HCT116 (cell line): ENCODE results near the gene GBE1.

Experiments used
- CEBPB ChIP-seq: IDR thresholded peaks from 2 replicates; pipeline ENCODE4 v1.6.1; 2012; ENCODE audit warnings: low read depth
- EGR1 ChIP-seq: IDR thresholded peaks from 2 replicates; pipeline ENCODE4 v1.6.1; 2012; ENCODE audit warnings: low read depth
- EZH2 ChIP-seq: fragments of 200-600 bp; sonication (generic); IDR thresholded peaks from 2 replicates; pipeline ENCODE4 v1.6.1; 2017; ENCODE audit warnings: antibody characterized with exemption, mixed run types
- EZH2phosphoT487 ChIP-seq: fragments of 200-600 bp; IDR thresholded peaks from 2 replicates; pipeline ENCODE4 v1.6.1; 2018; ENCODE audit warnings: antibody characterized with exemption, borderline replicate concordance
- POLR2A ChIP-seq: IDR thresholded peaks from 2 replicates; pipeline ENCODE4 v1.7.0; 2011; ENCODE audit warnings: borderline replicate concordance; ENCODE audit not compliant: insufficient read depth, insufficient read length; ENCODE audit errors: extremely low read depth
- POLR2AphosphoS5 ChIP-seq: IDR thresholded peaks from 2 replicates; pipeline ENCODE4 v1.6.1; 2011; ENCODE audit warnings: mild to moderate bottlenecking, low read depth, low read length, moderate library complexity
- SIN3A ChIP-seq: IDR thresholded peaks from 2 replicates; pipeline ENCODE4 v1.6.1; 2012; ENCODE audit warnings: low read depth
- TCF7L2 ChIP-seq: IDR thresholded peaks from 2 replicates; pipeline ENCODE4 v1.7.0; 2011; ENCODE audit warnings: borderline replicate concordance, inconsistent platforms; ENCODE audit not compliant: insufficient read depth, insufficient read length; ENCODE audit errors: extremely low read depth
- ZNF274 ChIP-seq: fragments of 200-500 bp; sonication (Bioruptor generic); IDR thresholded peaks from 2 replicates; pipeline ENCODE4 v1.6.1; 2014; ENCODE audit warnings: mild to moderate bottlenecking, low read depth, low read length, inconsistent platforms
- TF ChIP-seq, protein P1 (sequence below), 3 experiments: fragments of 200-600 bp in 1 of 3; sonication (generic) in 1 of 3; IDR thresholded peaks in 2 of 3; conservative IDR thresholded peaks in 1 of 3; 2 replicates each; pipeline ENCODE4 v1.5.1; 2012 to 2017; ENCODE audit warnings: low read depth in 2 of 3, low read length in 2 of 3, antibody characterized with exemption in 1 of 3, borderline replicate concordance in 1 of 3, control low read depth in 1 of 3, mild to moderate bottlenecking in 1 of 3, mixed read lengths in 1 of 3, mixed run types in 1 of 3, moderate library complexity in 1 of 3; ENCODE audit not compliant: insufficient read depth in 1 of 3
- TF ChIP-seq, protein P2 (sequence below): IDR thresholded peaks from 2 replicates; pipeline ENCODE4 v1.6.1; 2012
- TF ChIP-seq, protein P3 (sequence below): IDR thresholded peaks from 2 replicates; pipeline ENCODE4 v1.6.1; 2011; ENCODE audit warnings: mild to moderate bottlenecking, low read length, moderate library complexity; ENCODE audit not compliant: insufficient replicate concordance; ENCODE audit errors: extremely low read depth
- TF ChIP-seq, protein P4 (sequence below): IDR thresholded peaks from 2 replicates; pipeline ENCODE4 v1.6.1; 2012
- TF ChIP-seq, protein P5 (sequence below): IDR thresholded peaks from 2 replicates; pipeline ENCODE4 v1.6.1; 2012; ENCODE audit warnings: low read depth

DNA sequence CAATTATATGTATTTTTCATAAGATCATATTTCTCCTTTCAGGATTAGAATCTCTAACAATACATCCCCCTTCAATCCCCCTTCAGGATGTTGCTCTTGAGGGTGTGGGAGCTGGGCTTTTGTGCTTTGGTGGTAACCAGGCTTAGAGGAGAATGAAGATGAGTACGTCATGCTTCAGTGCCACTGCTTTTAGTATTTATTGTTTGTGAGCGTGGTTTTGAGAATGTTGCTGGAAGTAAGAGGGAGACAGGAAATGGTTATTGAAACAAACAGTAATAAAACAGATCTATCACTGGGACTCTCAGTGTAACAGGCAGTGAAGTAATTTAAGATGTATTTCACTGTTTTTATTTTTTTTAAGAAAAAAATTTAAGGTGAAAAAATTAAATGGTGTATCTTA lies 35.3 kb downstream of the GBE1 start:
- no peak for TF ChIP-seq TCF7L2
- no peak for TF ChIP-seq EZH2phosphoT487
- TF ChIP-seq, protein P1, sequence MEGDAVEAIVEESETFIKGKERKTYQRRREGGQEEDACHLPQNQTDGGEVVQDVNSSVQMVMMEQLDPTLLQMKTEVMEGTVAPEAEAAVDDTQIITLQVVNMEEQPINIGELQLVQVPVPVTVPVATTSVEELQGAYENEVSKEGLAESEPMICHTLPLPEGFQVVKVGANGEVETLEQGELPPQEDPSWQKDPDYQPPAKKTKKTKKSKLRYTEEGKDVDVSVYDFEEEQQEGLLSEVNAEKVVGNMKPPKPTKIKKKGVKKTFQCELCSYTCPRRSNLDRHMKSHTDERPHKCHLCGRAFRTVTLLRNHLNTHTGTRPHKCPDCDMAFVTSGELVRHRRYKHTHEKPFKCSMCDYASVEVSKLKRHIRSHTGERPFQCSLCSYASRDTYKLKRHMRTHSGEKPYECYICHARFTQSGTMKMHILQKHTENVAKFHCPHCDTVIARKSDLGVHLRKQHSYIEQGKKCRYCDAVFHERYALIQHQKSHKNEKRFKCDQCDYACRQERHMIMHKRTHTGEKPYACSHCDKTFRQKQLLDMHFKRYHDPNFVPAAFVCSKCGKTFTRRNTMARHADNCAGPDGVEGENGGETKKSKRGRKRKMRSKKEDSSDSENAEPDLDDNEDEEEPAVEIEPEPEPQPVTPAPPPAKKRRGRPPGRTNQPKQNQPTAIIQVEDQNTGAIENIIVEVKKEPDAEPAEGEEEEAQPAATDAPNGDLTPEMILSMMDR (IDR thresholded peaks at IDR 0.05 in 2 of 3, conservative IDR thresholded peaks at IDR 0.05 in 1 of 3; ENCODE audit: borderline replicate concordance in 1 of 3, insufficient read depth in 1 of 3, low read depth in 2 of 3, low read length in 2 of 3), result no peak
- TF ChIP-seq EGR1, result no peak
- no peak for TF ChIP-seq POLR2A
- TF ChIP-seq, protein P2, sequence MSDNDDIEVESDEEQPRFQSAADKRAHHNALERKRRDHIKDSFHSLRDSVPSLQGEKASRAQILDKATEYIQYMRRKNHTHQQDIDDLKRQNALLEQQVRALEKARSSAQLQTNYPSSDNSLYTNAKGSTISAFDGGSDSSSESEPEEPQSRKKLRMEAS, result no peak
- TF ChIP-seq POLR2AphosphoS5, result no peak
- TF ChIP-seq, protein P3, sequence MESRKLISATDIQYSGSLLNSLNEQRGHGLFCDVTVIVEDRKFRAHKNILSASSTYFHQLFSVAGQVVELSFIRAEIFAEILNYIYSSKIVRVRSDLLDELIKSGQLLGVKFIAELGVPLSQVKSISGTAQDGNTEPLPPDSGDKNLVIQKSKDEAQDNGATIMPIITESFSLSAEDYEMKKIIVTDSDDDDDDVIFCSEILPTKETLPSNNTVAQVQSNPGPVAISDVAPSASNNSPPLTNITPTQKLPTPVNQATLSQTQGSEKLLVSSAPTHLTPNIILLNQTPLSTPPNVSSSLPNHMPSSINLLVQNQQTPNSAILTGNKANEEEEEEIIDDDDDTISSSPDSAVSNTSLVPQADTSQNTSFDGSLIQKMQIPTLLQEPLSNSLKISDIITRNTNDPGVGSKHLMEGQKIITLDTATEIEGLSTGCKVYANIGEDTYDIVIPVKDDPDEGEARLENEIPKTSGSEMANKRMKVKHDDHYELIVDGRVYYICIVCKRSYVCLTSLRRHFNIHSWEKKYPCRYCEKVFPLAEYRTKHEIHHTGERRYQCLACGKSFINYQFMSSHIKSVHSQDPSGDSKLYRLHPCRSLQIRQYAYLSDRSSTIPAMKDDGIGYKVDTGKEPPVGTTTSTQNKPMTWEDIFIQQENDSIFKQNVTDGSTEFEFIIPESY, result no peak
- no peak for TF ChIP-seq CEBPB
- TF ChIP-seq, protein P4, sequence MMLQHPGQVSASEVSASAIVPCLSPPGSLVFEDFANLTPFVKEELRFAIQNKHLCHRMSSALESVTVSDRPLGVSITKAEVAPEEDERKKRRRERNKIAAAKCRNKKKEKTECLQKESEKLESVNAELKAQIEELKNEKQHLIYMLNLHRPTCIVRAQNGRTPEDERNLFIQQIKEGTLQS, result no peak
- TF ChIP-seq SIN3A, result no peak
- TF ChIP-seq ZNF274, result no peak
- TF ChIP-seq EZH2, result no peak
- TF ChIP-seq, protein P5, sequence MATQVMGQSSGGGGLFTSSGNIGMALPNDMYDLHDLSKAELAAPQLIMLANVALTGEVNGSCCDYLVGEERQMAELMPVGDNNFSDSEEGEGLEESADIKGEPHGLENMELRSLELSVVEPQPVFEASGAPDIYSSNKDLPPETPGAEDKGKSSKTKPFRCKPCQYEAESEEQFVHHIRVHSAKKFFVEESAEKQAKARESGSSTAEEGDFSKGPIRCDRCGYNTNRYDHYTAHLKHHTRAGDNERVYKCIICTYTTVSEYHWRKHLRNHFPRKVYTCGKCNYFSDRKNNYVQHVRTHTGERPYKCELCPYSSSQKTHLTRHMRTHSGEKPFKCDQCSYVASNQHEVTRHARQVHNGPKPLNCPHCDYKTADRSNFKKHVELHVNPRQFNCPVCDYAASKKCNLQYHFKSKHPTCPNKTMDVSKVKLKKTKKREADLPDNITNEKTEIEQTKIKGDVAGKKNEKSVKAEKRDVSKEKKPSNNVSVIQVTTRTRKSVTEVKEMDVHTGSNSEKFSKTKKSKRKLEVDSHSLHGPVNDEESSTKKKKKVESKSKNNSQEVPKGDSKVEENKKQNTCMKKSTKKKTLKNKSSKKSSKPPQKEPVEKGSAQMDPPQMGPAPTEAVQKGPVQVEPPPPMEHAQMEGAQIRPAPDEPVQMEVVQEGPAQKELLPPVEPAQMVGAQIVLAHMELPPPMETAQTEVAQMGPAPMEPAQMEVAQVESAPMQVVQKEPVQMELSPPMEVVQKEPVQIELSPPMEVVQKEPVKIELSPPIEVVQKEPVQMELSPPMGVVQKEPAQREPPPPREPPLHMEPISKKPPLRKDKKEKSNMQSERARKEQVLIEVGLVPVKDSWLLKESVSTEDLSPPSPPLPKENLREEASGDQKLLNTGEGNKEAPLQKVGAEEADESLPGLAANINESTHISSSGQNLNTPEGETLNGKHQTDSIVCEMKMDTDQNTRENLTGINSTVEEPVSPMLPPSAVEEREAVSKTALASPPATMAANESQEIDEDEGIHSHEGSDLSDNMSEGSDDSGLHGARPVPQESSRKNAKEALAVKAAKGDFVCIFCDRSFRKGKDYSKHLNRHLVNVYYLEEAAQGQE, result no peak
